Ramos (cell line): ENCODE results near the gene AFF1.
"Not testable (repeated sequence)": the region's sequence is repeated elsewhere in the genome, so short reads cannot be mapped to it uniquely, and the experiment has no call there.

Experiments
- in situ Hi-C: fragments of 300-500 bp; cut with MboI; formaldehyde crosslinking; loops from one replicate; pipeline ENCODE4 v1.14.3; 2022; ENCODE audit warnings: low sequenced_read_pairs; ENCODE audit not compliant: unreplicated experiment

The AFF1 gene

DNA sequence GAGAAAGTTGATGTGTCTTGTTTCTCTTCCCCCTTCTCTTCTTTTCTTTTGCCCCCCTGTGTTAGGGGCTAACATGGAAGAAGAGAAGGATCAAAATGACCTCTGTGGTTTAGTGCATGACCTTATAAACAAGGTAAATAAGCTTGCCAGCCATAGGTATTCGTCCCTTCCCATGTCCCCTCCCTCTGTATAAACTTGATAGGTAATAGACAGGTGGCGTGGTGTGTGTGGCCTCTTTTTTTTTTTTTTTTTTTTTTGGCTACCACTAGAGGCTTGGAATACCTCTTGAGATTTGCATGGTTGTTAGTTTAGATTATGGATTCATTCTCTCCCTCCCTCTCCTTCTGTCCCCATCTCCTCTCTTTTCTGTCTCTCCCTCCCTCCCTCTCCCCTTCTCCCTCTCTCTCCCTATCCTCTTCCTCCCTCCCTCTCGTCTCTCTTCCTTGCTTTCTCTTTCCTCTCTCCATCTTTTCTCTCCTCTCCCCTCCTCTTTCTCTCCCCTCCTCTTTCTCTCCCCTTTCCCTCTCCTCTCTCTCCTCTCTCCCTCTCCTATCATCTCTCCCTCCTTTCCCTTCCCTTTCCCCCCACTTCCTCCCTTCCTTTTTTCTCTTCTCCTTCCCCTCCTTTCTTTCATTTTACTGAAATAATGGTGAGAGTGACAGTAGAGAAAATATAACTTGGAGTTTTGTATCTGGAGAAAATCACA is 134.4 kb downstream of the AFF1 start:
- in situ Hi-C loops: no loop called here

DNA sequence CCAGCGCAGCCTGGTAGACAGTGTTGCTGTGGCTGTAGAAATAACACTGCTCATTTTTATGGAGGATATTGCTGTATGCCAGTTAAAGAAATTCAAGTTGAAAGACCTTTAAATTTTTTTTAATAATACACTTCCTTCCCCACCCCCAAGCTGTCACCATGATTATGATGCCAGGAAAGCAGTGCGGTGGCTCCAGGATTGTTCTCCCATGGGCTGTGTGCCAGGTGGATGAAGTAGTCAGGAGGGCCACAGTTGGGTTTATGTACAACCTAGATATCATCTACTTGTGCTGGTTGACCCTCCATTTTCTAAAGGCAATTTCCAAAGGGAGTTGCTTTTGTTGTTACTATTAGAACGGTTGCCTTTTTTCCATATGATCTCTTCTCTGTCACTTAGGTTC is 136.6 kb downstream of the AFF1 start:
- in situ Hi-C loops: no loop called here

DNA sequence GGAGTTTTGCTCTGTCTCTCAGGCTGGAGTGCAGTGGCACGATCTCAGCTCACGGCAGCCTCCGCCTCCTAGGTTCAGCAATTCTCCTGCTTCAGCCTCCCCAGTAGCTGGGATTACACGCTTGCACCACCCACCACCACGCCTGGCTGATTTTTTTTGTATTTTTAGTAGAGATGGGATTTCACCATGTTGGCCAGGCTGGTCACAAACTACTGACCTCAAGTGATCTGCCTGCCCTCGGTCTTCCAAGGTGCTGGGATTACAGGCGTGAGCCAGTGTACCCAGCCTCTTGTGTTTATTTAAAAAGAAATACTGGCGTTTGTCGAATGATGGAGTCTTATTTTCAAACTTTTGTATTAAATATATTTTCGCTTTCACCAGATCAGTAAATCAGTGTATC is 137.7 kb downstream of the AFF1 start:
- in situ Hi-C loops: not testable (repeated sequence)

DNA sequence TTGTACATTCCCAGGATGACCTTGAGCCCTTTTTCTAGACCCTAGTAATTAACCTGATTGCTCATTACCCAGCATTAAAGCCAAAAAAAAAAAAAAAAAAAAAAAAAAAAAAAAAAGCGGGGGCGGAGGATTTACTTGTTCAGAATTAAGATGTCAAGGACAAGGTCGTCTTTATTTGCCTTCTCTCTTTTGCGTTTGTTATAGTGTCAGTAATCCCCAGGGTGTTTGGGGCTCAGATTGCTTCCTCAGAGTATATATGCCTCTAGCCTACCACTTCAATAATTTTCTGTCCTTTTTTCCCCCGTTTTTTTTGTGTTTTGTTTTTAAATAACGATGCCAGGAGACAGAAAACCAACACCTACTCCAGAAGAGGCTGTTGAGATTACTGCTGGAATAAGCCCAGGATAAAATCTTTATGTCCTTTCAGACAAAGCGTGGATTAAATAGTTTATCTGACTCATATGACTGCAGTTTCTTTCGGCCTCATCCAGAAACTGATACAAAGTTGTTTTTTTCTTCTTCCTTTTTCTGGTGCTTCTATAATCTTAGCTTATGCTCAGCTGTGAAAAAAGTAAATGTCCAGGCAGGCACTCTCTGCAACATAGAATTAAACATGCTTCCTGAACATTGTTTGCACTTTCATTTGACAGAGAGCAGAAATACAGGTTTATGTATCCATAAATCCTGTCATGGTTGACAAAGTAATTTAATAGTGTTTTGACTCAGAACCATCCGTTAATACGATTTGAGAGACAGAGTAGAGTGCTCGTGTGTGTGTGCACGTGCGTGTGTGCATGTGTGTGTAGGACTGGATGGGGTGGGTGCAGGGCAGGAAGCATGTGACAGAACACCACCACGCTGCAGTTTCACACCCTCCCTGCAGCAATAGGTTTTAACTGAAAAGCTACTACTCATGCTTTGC is 138.6 kb downstream of the AFF1 start:
- in situ Hi-C loops: no loop called here

DNA sequence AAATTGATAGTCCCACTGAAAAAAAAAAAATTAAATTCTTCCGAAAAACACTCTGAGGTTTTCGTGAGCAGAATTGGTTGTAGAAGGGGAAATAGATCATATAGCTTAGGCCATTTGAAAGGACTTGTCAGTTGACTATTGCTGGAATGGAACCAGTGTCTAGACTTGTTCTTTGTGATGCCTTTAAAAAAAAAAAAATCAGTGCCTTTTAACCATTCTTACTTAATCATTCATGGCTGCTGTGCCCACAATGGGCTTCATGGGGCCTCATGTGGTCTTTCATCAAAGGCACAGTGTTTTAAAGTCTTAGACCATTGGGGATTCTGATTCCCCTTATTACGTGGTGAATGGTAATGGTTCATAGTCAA is 139.3 kb downstream of the AFF1 start:
- in situ Hi-C loops: no loop called here

DNA sequence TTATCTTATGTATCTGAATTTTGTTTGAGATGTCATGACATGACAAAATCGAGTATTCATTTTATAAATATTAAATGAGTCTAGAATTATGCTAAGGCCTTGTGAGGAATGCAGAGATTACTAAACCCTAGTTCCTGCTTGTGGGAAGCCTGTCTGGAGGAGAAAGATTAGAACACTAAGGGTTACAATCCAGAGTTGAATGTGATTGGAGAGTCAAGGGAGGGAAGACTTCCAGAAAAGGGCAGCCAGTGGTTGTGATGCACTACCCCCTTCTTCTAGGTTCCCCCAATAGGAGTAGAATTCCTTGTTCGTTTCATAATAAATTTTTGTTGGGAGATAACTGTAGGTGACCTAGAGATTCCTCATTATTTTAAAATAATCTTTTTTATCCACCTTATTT is 141.1 kb downstream of the AFF1 start:
- in situ Hi-C loops: no loop called here

DNA sequence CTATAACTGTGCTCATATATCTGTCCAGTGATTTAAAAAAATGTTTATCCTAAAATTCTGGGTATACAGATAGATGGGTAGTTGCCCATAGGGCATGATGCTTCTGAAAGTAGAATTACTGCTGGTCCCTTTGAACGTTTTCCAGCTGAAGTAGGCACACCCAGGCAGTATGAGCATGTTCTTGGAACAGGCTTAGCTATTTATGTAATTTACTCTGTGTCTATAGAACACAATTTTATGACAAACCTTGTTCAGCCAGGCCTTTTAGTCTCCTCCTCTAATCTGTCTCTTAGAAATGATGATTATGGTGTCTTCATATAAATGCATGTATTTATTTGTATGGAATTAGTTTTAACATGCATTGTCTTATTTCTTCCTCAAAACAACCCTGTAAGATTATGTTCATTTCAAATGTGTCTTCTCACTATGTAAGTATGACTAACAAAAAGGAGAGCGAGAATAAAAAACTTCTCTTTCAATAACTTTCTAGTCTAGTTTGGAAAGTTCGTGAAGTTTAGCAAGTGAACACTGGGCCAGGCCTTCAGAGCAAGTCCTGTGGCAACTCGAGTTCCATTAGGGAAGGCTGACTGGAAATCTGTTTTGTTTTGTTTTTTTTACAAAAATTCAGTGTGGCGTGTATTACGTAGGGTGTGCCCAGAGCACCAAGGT is 142.0 kb downstream of the AFF1 start:
- in situ Hi-C loops: no loop called here

DNA sequence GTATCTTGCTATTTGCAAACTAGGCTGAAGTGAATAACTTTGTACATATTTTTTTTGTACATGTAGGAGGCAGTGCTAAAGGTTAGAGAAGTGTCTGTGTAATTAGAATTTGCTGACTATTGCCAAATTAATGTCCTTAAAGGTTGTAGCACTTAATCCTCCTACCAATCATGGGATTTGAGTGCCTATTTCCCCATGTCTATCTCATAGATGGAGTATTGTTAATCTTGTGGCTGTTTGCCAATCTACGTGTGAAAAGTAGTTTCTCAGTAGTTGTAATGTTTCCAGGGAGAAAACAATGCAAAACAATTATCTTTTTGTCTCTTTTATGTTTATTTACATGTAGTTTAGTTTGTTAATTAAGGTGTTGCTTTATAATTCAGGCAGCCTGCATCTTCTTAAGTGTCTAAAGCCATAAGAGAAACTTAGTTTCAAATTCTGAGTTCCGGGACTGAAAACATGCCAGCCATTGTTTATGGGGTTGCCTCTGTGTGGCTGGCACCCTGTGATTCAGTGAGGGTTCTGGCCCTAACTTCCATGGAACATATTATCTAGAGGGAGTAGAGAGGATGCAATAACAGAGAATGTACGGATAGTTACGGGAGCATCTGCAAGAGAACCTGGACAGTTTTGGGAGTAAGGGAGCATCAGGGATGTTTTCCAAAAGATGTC is 143.2 kb downstream of the AFF1 start:
- in situ Hi-C loops: no loop called here

DNA sequence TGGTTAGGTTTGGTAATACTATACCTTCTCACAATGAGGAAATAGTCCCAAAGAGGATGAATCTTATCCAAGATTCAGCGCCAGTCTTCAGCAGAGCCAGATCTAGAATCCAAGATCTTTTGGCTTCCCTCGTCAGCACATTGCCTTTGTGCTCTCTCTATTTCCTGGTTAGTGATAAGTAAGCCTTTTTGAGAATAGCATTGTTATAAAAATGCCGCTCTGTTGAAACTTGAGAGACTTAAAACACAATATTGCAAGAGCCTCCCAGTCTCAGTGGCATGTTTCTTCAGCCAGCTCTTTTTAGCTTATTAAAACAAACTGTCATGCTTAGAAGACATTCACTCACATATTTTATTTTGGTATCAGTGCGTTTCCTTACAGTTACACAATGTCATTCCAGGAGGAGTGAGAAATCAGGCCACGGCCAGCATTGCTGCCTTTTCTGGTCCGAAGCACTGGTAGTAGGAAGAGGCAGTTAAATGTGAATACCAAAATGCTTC is 144.2 kb downstream of the AFF1 start:
- in situ Hi-C loops: no loop called here

DNA sequence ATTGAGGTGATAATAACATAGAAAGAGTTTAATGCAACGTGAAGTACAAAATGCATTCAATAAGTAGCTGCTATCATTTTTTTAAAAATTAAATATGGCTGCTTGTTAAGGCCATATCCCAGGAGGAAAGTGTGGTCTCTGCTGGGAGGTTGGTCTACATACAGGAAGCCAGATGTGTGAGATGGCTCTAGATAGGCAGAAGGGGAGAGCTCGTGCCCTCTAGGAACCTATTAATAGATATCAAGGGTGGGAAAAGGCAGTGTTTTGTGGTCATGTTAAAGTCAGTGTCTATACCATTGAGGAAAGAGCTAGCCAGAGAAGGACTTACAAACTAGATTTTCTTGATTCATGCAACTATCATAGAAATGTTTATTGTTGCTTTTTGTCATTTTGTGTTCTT is 145.2 kb downstream of the AFF1 start:
- in situ Hi-C loops: no loop called here

DNA sequence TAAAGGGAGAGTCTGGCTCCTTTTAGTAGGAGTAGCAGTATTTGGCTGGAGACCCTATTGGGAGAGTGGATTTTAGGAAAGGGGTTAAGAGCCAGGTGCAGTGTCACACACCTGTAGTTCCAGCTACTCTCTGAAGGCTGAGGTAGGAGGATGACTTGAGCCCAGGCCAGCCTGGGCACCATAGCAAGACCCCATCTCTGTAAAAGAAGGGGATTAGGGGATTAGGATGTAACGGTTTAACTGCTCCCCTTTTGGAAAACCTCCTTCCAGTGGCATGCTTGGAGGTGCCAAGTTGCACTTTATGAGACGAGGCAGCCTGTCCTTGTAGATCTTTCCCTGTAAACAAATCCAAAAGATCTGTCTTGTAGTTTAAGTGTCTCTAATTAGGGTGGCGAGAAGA is 145.7 kb downstream of the AFF1 start:
- in situ Hi-C loops: no loop called here

DNA sequence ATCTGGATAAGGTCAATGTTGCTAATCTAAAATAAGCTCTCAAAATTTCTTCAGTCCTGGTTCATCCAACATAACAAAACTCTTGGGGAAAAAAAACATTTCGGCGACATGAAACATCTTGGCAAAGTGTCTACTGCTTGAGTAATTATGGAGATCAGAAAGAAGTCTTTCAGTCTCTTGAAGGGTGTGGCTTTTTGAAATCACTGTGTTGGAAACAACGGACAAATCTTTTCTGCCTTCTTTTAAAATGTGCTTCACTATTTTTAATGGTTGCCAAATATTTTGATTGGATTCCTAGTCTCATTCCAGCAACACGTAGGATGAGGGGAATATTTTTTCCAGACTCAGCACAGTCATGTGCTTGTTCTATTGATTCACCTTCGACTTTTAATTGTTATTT is 147.0 kb downstream of the AFF1 start:
- in situ Hi-C loops: no loop called here

DNA sequence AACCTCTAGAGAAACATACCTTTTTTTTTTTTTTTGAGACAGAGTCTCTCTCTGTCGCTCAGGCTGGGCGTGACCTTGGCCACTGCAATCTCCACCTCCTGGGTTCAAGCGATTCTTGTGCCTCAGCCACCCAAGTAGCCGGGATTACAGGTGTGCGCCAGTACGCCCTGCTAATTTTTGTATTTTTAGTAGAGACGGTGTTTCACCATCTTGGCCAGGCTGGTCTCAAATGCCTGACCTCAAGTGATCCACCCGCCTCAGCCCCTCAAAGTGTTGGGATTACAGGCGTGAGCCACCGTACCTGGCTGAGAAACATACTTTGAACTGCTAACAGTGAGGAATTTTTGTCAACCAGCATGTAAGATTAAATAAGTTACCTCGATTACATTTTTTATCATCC is 150.9 kb downstream of the AFF1 start:
- in situ Hi-C loops: not testable (repeated sequence)

DNA sequence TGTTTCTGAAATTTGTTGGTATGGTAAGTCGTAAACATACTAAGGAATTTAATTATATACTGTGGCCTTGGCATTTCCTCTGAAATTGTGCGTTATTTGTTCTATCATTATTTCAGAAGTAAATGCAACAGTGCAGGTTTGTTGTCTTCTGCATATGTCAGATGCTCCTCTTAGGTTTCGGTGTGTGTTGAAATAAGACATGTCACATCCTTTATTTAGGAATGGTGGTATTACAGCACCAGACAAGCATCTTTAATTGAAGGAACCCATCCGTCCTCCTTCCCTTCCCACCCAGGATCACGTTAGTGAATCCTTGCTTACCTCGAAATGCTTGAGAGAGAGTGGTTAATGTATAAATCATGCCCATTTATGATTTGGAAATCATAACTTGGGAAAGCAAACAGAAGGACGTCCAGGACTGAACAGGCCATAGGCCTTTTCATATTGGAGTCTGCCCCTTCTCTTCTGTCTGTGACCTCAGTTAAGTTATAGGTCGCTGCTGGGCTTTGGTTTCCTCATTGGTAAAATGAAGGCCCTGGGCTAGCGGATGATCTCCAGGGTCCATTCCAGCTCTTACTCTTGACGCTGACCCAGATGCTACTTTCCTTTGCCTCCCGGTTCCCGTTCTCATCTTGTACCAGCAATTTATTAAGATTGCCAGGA is 151.5 kb downstream of the AFF1 start:
- in situ Hi-C loops: no loop called here

DNA sequence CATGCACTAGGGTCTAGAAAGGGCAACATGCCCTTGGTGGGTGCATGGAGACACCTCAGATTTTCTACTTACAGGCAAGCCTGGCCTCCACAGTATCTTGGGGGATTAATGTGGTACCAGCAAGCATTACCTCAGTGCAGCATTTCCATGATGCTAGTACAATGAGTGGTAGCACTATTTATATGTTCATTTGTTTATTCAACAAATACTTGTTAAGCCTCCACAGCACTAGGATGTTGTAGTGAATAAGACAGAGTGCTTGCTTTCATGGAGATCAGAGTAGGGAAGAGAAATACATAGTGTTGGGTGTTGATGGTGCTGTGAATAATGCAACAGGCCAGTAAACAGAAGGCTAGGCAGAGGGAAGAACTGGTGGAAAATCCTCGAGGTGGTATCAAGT is 152.2 kb downstream of the AFF1 start:
- in situ Hi-C loops: no loop called here

DNA sequence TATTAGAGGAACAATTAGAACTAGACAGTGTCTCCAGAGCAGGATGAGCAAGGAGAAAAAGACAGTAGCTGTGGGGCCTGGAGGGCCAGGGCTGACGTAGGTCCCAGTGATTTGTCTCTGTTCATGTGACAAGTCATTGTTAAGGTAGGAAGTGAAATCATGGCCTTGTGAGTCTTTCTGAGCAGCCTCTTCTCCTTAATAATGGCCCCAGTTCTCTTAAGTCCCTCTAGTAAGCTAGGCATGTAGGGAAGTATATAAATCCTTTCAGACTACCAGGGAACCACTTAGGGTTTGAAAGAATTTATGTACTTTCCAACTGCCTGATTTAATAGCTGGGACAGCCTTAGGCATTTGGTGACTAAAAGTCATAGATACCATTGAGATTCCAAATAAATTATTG is 152.6 kb downstream of the AFF1 start:
- in situ Hi-C loops: no loop called here

DNA sequence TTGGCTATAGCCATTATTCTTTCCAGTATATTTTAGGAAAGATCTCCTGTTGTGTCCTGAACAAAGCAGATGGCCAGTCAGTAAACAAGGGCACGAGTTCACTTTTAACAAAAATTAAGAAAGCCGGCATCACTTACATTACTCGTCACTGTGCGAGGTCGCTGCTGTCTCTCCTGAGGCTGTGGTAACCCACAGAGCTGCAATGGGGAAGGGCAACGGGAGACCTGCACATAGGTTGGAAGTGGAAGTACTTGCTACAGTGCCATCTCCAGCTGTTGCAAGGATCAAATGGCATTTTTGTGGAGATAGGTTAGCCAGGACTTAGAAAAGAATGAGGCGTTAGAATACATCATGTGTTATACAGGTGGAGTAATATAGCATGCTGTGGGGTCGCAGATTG is 153.4 kb downstream of the AFF1 start:
- in situ Hi-C loops: no loop called here

DNA sequence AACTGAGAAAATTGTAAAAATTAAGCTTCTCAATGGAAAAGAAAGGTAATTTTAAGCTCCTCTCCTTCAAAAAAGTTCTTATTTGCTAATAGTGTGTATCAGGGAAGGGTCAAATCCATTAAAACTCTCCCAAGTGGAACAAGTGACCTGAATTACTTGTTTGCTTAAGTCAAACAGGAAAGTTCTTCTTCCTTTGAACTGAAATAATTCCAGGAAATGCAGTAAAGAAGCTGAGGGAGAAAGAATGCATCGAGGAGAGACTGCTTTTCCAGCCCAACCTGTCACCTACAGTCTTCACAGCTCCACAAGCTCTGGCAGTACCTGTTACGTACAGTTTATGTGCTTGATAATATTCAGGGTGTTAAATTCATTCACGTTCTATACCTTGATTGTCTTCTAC is 154.6 kb downstream of the AFF1 start:
- in situ Hi-C loops: no loop called here

DNA sequence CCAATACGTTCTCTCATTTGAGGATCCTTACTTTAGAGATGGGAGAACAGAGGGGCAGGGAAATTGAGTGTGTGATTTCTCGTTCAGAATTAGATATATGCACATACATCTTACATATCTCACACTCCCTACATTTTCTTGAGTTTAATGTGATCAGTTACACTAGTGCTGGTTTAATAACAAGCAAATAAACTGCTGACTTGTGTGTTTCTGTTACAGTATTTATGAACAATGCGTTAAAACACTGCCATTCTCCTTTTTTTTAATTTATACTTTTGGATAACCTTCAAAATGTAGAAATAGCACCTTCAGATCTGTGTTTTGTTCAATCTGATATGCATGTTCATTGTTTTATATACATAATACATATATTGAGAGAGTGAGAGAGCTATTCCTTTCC is 155.5 kb downstream of the AFF1 start:
- in situ Hi-C loops: loop anchor here (5.0 kb wide), 1 partner anchor 168 kb away; no protein-coding TSS in a partner anchor
